IMR-90 (cell line): ENCODE data around the gene LRRTM4. TPM values are rescaled to one million over a fixed set of nuclear protein-coding genes. Genes with fewer than 3 reads are reported as not detected.

ENCODE experiments used
- ATAC-seq: fragments of 200-7000 bp; cut with Tn5 transposase; 2 replicates; pipeline ENCODE4 v1.9.1; 2020; ENCODE audit warnings: low read depth, mild to moderate bottlenecking, moderate library complexity
- BruUV-seq: library from RNA; stranded (reverse); fragments of 400-500 nt; replicated peaks from 2 replicates; lab custom pipeline; 2021; lab: Mats Ljungman, UMichigan
- CTCF ChIA-PET: fragments of 300-600 bp; formaldehyde crosslinking; extraction: SDS; loops from one replicate; lab custom pipeline; 2021; ENCODE audit warnings: antibody characterized with exemption; lab: Yijun Ruan, JAX
- POLR2A ChIA-PET: fragments of 300-600 bp; sonication (Branson Sonifier 250); formaldehyde crosslinking; loops from one replicate; lab custom pipeline; 2022; ENCODE audit warnings: antibody characterized with exemption; ENCODE audit not compliant: unreplicated experiment; lab: Charles Lee
- DNase-seq: peaks from one replicate; pipeline ENCODE4 v3.0.0; 2013
- H2AFZ ChIP-seq: replicated peaks from 2 replicates; pipeline ENCODE3; 2013; ENCODE audit warnings: low read length, mild to moderate bottlenecking; ENCODE audit not compliant: poor library complexity
- H2AK5ac ChIP-seq: 2 replicates; pipeline ENCODE4 v1.6.1; 2013; ENCODE audit warnings: low read depth, low read length, inconsistent platforms
- H2AK9ac ChIP-seq: replicated peaks from 2 replicates; pipeline ENCODE3; 2013; ENCODE audit warnings: mild to moderate bottlenecking, low read depth, low read length, moderate library complexity; ENCODE audit not compliant: poor library complexity
- H2BK120ac ChIP-seq: 2 replicates; pipeline ENCODE4 v1.6.1; 2013; ENCODE audit warnings: low read depth, low read length, inconsistent platforms
- H2BK15ac ChIP-seq: 3 replicates; pipeline ENCODE4 v1.6.1; 2013; ENCODE audit warnings: low read depth, low read length, inconsistent platforms
- H2BK20ac ChIP-seq: 2 replicates; pipeline ENCODE4 v1.6.1; 2013; ENCODE audit warnings: low read depth, mild to moderate bottlenecking, inconsistent platforms, low read length, moderate library complexity
- H2BK5ac ChIP-seq: 2 replicates; pipeline ENCODE4 v1.6.1; 2013; ENCODE audit warnings: mild to moderate bottlenecking, low read depth, low read length, inconsistent platforms; ENCODE audit not compliant: poor library complexity, severe bottlenecking
- H3K14ac ChIP-seq: replicated peaks from 2 replicates; pipeline ENCODE4 v1.6.1; 2013; ENCODE audit warnings: low read depth, low read length, inconsistent platforms
- H3K18ac ChIP-seq: 2 replicates; pipeline ENCODE4 v1.6.1; 2013; ENCODE audit warnings: low read depth, low read length, control low read depth
- H3K23ac ChIP-seq: 2 replicates; pipeline ENCODE4 v1.6.1; 2013; ENCODE audit warnings: low read depth, low read length, inconsistent platforms
- H3K27ac ChIP-seq: 2 replicates; pipeline ENCODE4 v1.5.1; 2013; ENCODE audit warnings: mild to moderate bottlenecking, control low read depth, low read length; ENCODE audit not compliant: insufficient read depth
- H3K27me3 ChIP-seq: 2 replicates; pipeline ENCODE4 v1.6.1; 2013; ENCODE audit warnings: low read length; ENCODE audit not compliant: control insufficient read depth, insufficient read depth
- H3K36me3 ChIP-seq: 2 replicates; pipeline ENCODE4 v1.6.1; 2013; ENCODE audit warnings: low read length, mixed read lengths; ENCODE audit not compliant: control insufficient read depth, insufficient read depth
- H3K4ac ChIP-seq: 2 replicates; pipeline ENCODE4 v1.6.1; 2013; ENCODE audit warnings: low read depth, low read length, inconsistent platforms
- H3K4me1 ChIP-seq: 2 replicates; pipeline ENCODE4 v1.6.1; 2013; ENCODE audit warnings: low read length, mixed read lengths; ENCODE audit not compliant: control insufficient read depth, insufficient read depth
- H3K4me2 ChIP-seq: 2 replicates; pipeline ENCODE4 v1.6.1; 2013; ENCODE audit warnings: low read depth, mild to moderate bottlenecking, control low read depth, low read length, moderate library complexity
- H3K4me3 ChIP-seq: 2 replicates; pipeline ENCODE4 v1.5.1; 2013; ENCODE audit warnings: low read depth, mild to moderate bottlenecking, control low read depth, low read length, moderate library complexity; ENCODE audit not compliant: insufficient read depth
- H3K56ac ChIP-seq: 2 replicates; pipeline ENCODE4 v1.6.1; 2013; ENCODE audit warnings: low read length, inconsistent platforms; ENCODE audit not compliant: insufficient read depth; ENCODE audit errors: extremely low read depth
- H3K79me1 ChIP-seq, 2 experiments: 2 replicates each; pipeline ENCODE4 v1.6.1; 2013; ENCODE audit warnings: low read length in 2 of 2, inconsistent platforms in 1 of 2, low read depth in 1 of 2
- H3K9ac ChIP-seq: 2 replicates; pipeline ENCODE4 v1.6.1; 2013; ENCODE audit warnings: low read depth, low read length, control low read depth
- H3K9me1 ChIP-seq: 2 replicates; pipeline ENCODE4 v1.6.1; 2013; ENCODE audit warnings: low read length, inconsistent platforms; ENCODE audit not compliant: insufficient read depth
- H3K9me3 ChIP-seq: 2 replicates; pipeline ENCODE4 v1.6.1; 2013; ENCODE audit warnings: low read length; ENCODE audit not compliant: control insufficient read depth, insufficient read depth
- H4K20me1 ChIP-seq: 2 replicates; pipeline ENCODE4 v1.6.1; 2013; ENCODE audit warnings: low read length, inconsistent platforms; ENCODE audit not compliant: insufficient read depth
- H4K5ac ChIP-seq: 2 replicates; pipeline ENCODE4 v1.6.1; 2013; ENCODE audit warnings: mild to moderate bottlenecking, low read depth, low read length, control low read depth
- H4K8ac ChIP-seq, 2 experiments: 2 replicates each; pipeline ENCODE4 v1.6.1; 2013; ENCODE audit warnings: low read depth in 2 of 2, low read length in 2 of 2, control low read depth in 1 of 2, inconsistent platforms in 1 of 2
- H4K91ac ChIP-seq: 2 replicates; pipeline ENCODE4 v1.6.1; 2013; ENCODE audit warnings: low read depth, low read length, inconsistent platforms; ENCODE audit not compliant: insufficient read depth
- BHLHE40 ChIP-seq: fragments of 150-350 bp; IDR thresholded peaks from 2 replicates; pipeline ENCODE4 v1.6.1; 2016; ENCODE audit warnings: mild to moderate bottlenecking, low read depth, low read length
- CEBPB ChIP-seq: IDR thresholded peaks from 2 replicates; pipeline ENCODE4 v1.6.1; 2012; ENCODE audit warnings: low read depth, low read length, improper control_type of control experiment
- CHD1 ChIP-seq: IDR thresholded peaks from 2 replicates; pipeline ENCODE4 v1.6.1; 2012; ENCODE audit warnings: low read depth, low read length, improper control_type of control experiment
- CTCF ChIP-seq: conservative IDR thresholded peaks from 2 replicates; pipeline ENCODE4 v1.5.1; 2012; ENCODE audit warnings: mild to moderate bottlenecking, low read depth, low read length, improper control_type of control experiment
- ELK1 ChIP-seq: fragments of 150-350 bp; IDR thresholded peaks from 2 replicates; pipeline ENCODE4 v1.6.1; 2016; ENCODE audit warnings: low read depth, mild to moderate bottlenecking, low read length, moderate library complexity, borderline replicate concordance
- FOS ChIP-seq: fragments of 150-350 bp; IDR thresholded peaks from 2 replicates; pipeline ENCODE4 v1.6.1; 2016; ENCODE audit warnings: low read depth, low read length
- MAFK ChIP-seq: IDR thresholded peaks from 2 replicates; pipeline ENCODE4 v1.6.1; 2012; ENCODE audit warnings: low read depth, low read length, improper control_type of control experiment
- MAZ ChIP-seq: IDR thresholded peaks from 2 replicates; pipeline ENCODE4 v1.6.1; 2012; ENCODE audit warnings: low read depth, mild to moderate bottlenecking, low read length, improper control_type of control experiment, moderate library complexity, borderline replicate concordance
- MXI1 ChIP-seq: IDR thresholded peaks from 2 replicates; pipeline ENCODE4 v1.6.1; 2012; ENCODE audit warnings: low read depth, mild to moderate bottlenecking, low read length, moderate library complexity, borderline replicate concordance
- NFE2L2 ChIP-seq: fragments of 150-350 bp; IDR thresholded peaks from 2 replicates; pipeline ENCODE4 v1.6.1; 2016; ENCODE audit warnings: low read depth, mild to moderate bottlenecking, low read length
- POLR2A ChIP-seq: IDR thresholded peaks from 2 replicates; pipeline ENCODE4 v1.6.1; 2012; ENCODE audit warnings: mild to moderate bottlenecking, low read depth, low read length
- RAD21 ChIP-seq: IDR thresholded peaks from 2 replicates; pipeline ENCODE4 v1.6.1; 2012; ENCODE audit warnings: low read length, improper control_type of control experiment
- RCOR1 ChIP-seq: IDR thresholded peaks from 2 replicates; pipeline ENCODE4 v1.6.1; 2012; ENCODE audit warnings: mild to moderate bottlenecking, low read length, improper control_type of control experiment; ENCODE audit not compliant: insufficient replicate concordance
- RFX5 ChIP-seq: IDR thresholded peaks from 2 replicates; pipeline ENCODE4 v1.8.0; 2012; ENCODE audit warnings: low read depth, mild to moderate bottlenecking, low read length, moderate library complexity
- SMC3 ChIP-seq: fragments of 150-350 bp; IDR thresholded peaks from 2 replicates; pipeline ENCODE4 v1.6.1; 2016; ENCODE audit warnings: low read depth, mild to moderate bottlenecking, antibody characterized with exemption, low read length, moderate library complexity
- USF2 ChIP-seq: fragments of 150-350 bp; IDR thresholded peaks from 2 replicates; pipeline ENCODE4 v1.6.1; 2017; ENCODE audit warnings: mild to moderate bottlenecking, antibody characterized with exemption, low read length, low read depth
- WGBS, 2 experiments: methylation state at CpG; one replicate each; pipeline versions ENCODE4 v1.1.5 to v1.1.7; 2013; ENCODE audit warnings: missing lambda C conversion rate in 2 of 2; ENCODE audit not compliant: insufficient read length in 1 of 2; ENCODE audit errors: extremely low coverage in 2 of 2; 5-methylcytosine and 5-hydroxymethylcytosine counted together
- dilution Hi-C: fragments of 300-500 bp; cut with HindIII; formaldehyde crosslinking; loops from one replicate; pipeline ENCODE4 v1.14.3; 2018; ENCODE audit warnings: low sequenced_read_pairs; ENCODE audit not compliant: unreplicated experiment
- in situ Hi-C: fragments of 300-500 bp; cut with MboI; formaldehyde crosslinking; loops from 3 replicates; pipeline ENCODE4 v1.14.3; 2019; ENCODE audit warnings: low sequenced_read_pairs, inconsistent platforms, mixed read lengths
- intact Hi-C: fragments of 100-400 bp; cut with micrococcal nuclease; formaldehyde crosslinking; loops from 2 replicates; pipeline ENCODE4 v1.10.0; 2022
- polyA plus RNA-seq, 3 experiments: library from polyadenylated mRNA; depleted of rRNA; stranded (reverse); fragments of >200 nt; gene quantifications; 2 replicates each; pipeline ENCODE4 v1.2.3, GENCODE V29; 2012; ENCODE audit warnings: low replicate concordance in 1 of 3
- total RNA-seq: library from RNA; depleted of rRNA; stranded (reverse); fragments of >200 nt; gene quantifications from 2 replicates; pipeline ENCODE4 v1.2.3, GENCODE V29; 2012

LRRTM4 gene
- total and polyA plus RNA-seq, 2 of the 4 experiments (the other 2 are of a cell fraction): not detected

GRCh38 chr2:77191665-77192064 is 330.5 kb downstream of the LRRTM4 start:
- Histone ChIP-seq H4K5ac (no peak overlapping the region), H2BK15ac (no peak overlapping the region), H4K20me1 (no peaks in the 10 kb centered on the region), H3K9me1 (no peaks in the 10 kb centered on the region), H4K8ac (no peak overlapping the region), H3K23ac (no peak overlapping the region), H3K4me2 (no peak overlapping the region), H3K79me1 (no peaks in the 10 kb centered on the region), H3K36me3 (no peaks in the 10 kb centered on the region), H4K91ac (no peak overlapping the region), H2AK9ac (no peak overlapping the region), H3K9ac (no peak overlapping the region), H3K14ac (no peak overlapping the region), H3K56ac (no peak overlapping the region), H2AFZ (no peak overlapping the region), H2BK120ac (no peak overlapping the region), H3K27ac (no peak overlapping the region), H3K4me1 (no peaks in the 10 kb centered on the region), H2AK5ac (no peak overlapping the region), H2BK20ac (no peak overlapping the region), H3K4ac (no peak overlapping the region), H3K27me3 (no peaks in the 10 kb centered on the region), H2BK5ac (no peak overlapping the region), H3K18ac (no peak overlapping the region), H3K4me3 (no peak overlapping the region), H3K9me3 (peaks cover 3% of the 10 kb centered on the region; the same call in 1 of the 2 replicates)
- intact Hi-C loops (no loop called here), in situ Hi-C loops (no loop called here), dilution Hi-C loops (no loop called here)
- no TSS peak for BruUV-seq
- ChIA-PET CTCF (no interaction called here), POLR2A (no interaction called here)
- WGBS, 2 experiments: no CpG with 5 or more reads among the region's 1 CpG
- ATAC-seq (no peak), DNase-seq (no peak)
- TF ChIP-seq MAZ (no peak), ELK1 (no peak), SMC3 (no peak), CHD1 (no peak), MXI1 (no peak), RAD21 (no peak), CTCF (no peak), CEBPB (no peak), POLR2A (no peak), FOS (no peak), USF2 (no peak), RFX5 (no peak), NFE2L2 (no peak), BHLHE40 (no peak), RCOR1 (no peak), MAFK (no peak)
